ENCODE measurements around the gene ARHGAP6. TPM values are rescaled to one million over a fixed set of nuclear protein-coding genes. Genes with fewer than 3 reads are reported as not detected.
"Not testable (repeated sequence)": the region's sequence is repeated elsewhere in the genome, so short reads cannot be mapped to it uniquely, and the experiment has no call there.

ARHGAP6 gene
- total and polyA plus RNA-seq, 7 donors, result 1.8 to 20.6 (median 6.4) TPM

GRCh38 chrX:11129534-11130105 is 536.1 kb downstream of the ARHGAP6 start:
- no peak for ATAC-seq
- Histone ChIP-seq H3K27me3 (ENCODE audit: insufficient read depth in 3 of 3, low read length in 2 of 3) (no peaks in the 10 kb centered on the region), H3K27ac (no peak overlapping the region), H3K4me1 (no peaks in the 10 kb centered on the region), H3K36me3 (ENCODE audit: insufficient read depth in 1 of 2, low read depth in 1 of 2) (no peaks in the 10 kb centered on the region), H3K9me3 (no peaks in the 10 kb centered on the region), H3K4me3 (no peak overlapping the region)
- DNase-seq, result no peak
- TF ChIP-seq CTCF (IDR thresholded peaks at IDR 0.05), result no peak
- WGBS, 3 donors, result 48 to 71% (median 59%) methylated on average over 5 of the region's 5 CpGs
- intact Hi-C loops (cut with DNase I), result no loop called here

- Histone ChIP-seq H3K36me3 (ENCODE audit: insufficient read depth in 1 of 2, low read depth in 1 of 2) (peaks cover 4 to 20% of the 10 kb centered on the region in 2 donors), H3K4me3 (no peak overlapping the region), H3K27ac (no peak overlapping the region), H3K27me3 (ENCODE audit: insufficient read depth in 3 of 3, low read length in 2 of 3) (no peaks in the 10 kb centered on the region), H3K9me3 (no peaks in the 10 kb centered on the region), H3K4me1 (no peaks in the 10 kb centered on the region)
- TF ChIP-seq CTCF (IDR thresholded peaks at IDR 0.05), result no peak
- intact Hi-C loops (cut with DNase I), result no loop called here
- ATAC-seq, result no peak
- DNase-seq, result no peak
- 74 to 95% (median 91%) methylated on average over 5 of the region's 5 CpGs for WGBS, 3 donors
Measured at GRCh38 chrX:11125060-11125459, 540.7 kb downstream of the ARHGAP6 start.

- no peak for TF ChIP-seq CTCF (IDR thresholded peaks at IDR 0.05)
Measured at GRCh38 chrX:11124112-11124511, 541.6 kb downstream of the ARHGAP6 start.

GRCh38 chrX:11123087-11123486 is 542.6 kb downstream of the ARHGAP6 start:
- intact Hi-C loops (cut with DNase I); H3K9me3 ChIP-seq; ATAC-seq; H3K27ac ChIP-seq; H3K4me1 ChIP-seq; H3K4me3 ChIP-seq; H3K27me3 ChIP-seq (ENCODE audit: insufficient read depth in 3 of 3, low read length in 2 of 3); DNase-seq: not testable (repeated sequence)
- 83 to 100% (median 97%) methylated on average over 2 to 6 of the region's 6 CpGs for WGBS, 3 donors
- H3K36me3 ChIP-seq (ENCODE audit: insufficient read depth in 1 of 2, low read depth in 1 of 2), result peaks cover 4 to 39% of the 10 kb centered on the region in 2 donors

More at GRCh38 chrX:11124112-11124511, 541.6 kb downstream of the ARHGAP6 start:
- ATAC-seq (no peak), DNase-seq (no peak)
- WGBS, 3 donors, result 60 to 64% (median 63%) methylated on average over 2 of the region's 2 CpGs
- peaks cover 4 to 29% of the 10 kb centered on the region in 2 donors for H3K36me3 ChIP-seq (ENCODE audit: insufficient read depth in 1 of 2, low read depth in 1 of 2)
- no peaks in the 10 kb centered on the region for H3K27me3 ChIP-seq (ENCODE audit: insufficient read depth in 3 of 3, low read length in 2 of 3)
- H3K9me3 ChIP-seq, result no peaks in the 10 kb centered on the region
- intact Hi-C loops (cut with DNase I), result no loop called here
- H3K27ac ChIP-seq, result no peak overlapping the region
- no peak overlapping the region for H3K4me3 ChIP-seq
- H3K4me1 ChIP-seq, result no peaks in the 10 kb centered on the region

- no peak for TF ChIP-seq CTCF (IDR thresholded peaks at IDR 0.05)
- H3K36me3 ChIP-seq (ENCODE audit: insufficient read depth in 1 of 2, low read depth in 1 of 2), result peaks cover 4 to 76% of the 10 kb centered on the region in 2 donors
- ATAC-seq (no peak), DNase-seq (no peak)
- H3K27me3 ChIP-seq (ENCODE audit: insufficient read depth in 3 of 3, low read length in 2 of 3), result no peaks in the 10 kb centered on the region
- intact Hi-C loops (cut with DNase I), result no loop called here
- no peaks in the 10 kb centered on the region for H3K9me3 ChIP-seq
- no peak overlapping the region for H3K27ac ChIP-seq
- 70 to 77% (median 74%) methylated on average over 8 of the region's 8 CpGs for WGBS, 3 donors
- H3K4me3 ChIP-seq, result no peak overlapping the region
- H3K4me1 ChIP-seq, result no peaks in the 10 kb centered on the region
Measured at GRCh38 chrX:11119313-11119943, 546.3 kb downstream of the ARHGAP6 start.
